PC-9 (cell line): ENCODE measurements around the gene AKR1E2. TPM values are rescaled to one million over a fixed set of nuclear protein-coding genes. Genes with fewer than 3 reads are reported as not detected.

Experiments used
- BruUV-seq: library from RNA; stranded (reverse); fragments of 400-500 nt; replicated peaks from 2 replicates; lab custom pipeline; 2021; lab: Mats Ljungman, UMichigan
- CTCF ChIA-PET: fragments of 300-600 bp; sonication (Branson Sonifier 250); formaldehyde crosslinking; loops from one replicate; lab custom pipeline; 2022; ENCODE audit warnings: antibody characterized with exemption; lab: Charles Lee
- POLR2A ChIA-PET: fragments of 300-600 bp; sonication (Branson Sonifier 250); formaldehyde crosslinking; loops from one replicate; lab custom pipeline; 2022; ENCODE audit warnings: antibody characterized with exemption; ENCODE audit not compliant: unreplicated experiment; lab: Charles Lee
- DNase-seq, 2 experiments: peaks; one replicate each; pipeline versions ENCODE4 v3.0.0 to v3.0.0-alpha.2; 2015 to 2022; ENCODE audit warnings: mixed read lengths in 1 of 2
- H2AFZ ChIP-seq: fragments of 200-600 bp; sonication (generic); 2 replicates; pipeline ENCODE4 v1.8.1; 2017; ENCODE audit warnings: antibody characterized with exemption
- H3F3A ChIP-seq: fragments of 200-600 bp; sonication (generic); 2 replicates; pipeline ENCODE4 v1.8.1; 2017; ENCODE audit warnings: antibody characterized with exemption, mild to moderate bottlenecking, low read depth; ENCODE audit not compliant: insufficient read depth
- H3K27ac ChIP-seq: fragments of 200-600 bp; sonication (generic); 2 replicates; pipeline ENCODE4 v1.6.1; 2016; ENCODE audit warnings: mixed run types
- H3K27me3 ChIP-seq: fragments of 200-600 bp; sonication (generic); 2 replicates; pipeline ENCODE4 v1.6.1; 2016; ENCODE audit warnings: low read depth, mixed run types; ENCODE audit not compliant: insufficient read depth
- H3K36me3 ChIP-seq: fragments of 200-600 bp; sonication (generic); 2 replicates; pipeline ENCODE4 v1.6.1; 2016; ENCODE audit warnings: low read depth, mixed run types
- H3K4me1 ChIP-seq: fragments of 200-600 bp; sonication (generic); replicated peaks from 2 replicates; pipeline ENCODE4 v1.6.1; 2016; ENCODE audit warnings: mixed run types; ENCODE audit not compliant: insufficient read depth
- H3K4me2 ChIP-seq: fragments of 200-600 bp; sonication (generic); 2 replicates; pipeline ENCODE4 v1.6.1; 2017; ENCODE audit warnings: mixed run types
- H3K4me3 ChIP-seq: fragments of 200-600 bp; sonication (generic); 2 replicates; pipeline ENCODE4 v1.6.1; 2016; ENCODE audit warnings: mixed run types
- H3K79me2 ChIP-seq: fragments of 200-600 bp; sonication (generic); 2 replicates; pipeline ENCODE4 v1.6.1; 2017; ENCODE audit warnings: low read depth, mixed run types
- H3K9me2 ChIP-seq: fragments of 200-600 bp; sonication (generic); 2 replicates; pipeline ENCODE4 v1.8.1; 2017; ENCODE audit warnings: mild to moderate bottlenecking; ENCODE audit not compliant: insufficient read depth
- H3K9me3 ChIP-seq: fragments of 200-600 bp; sonication (generic); 2 replicates; pipeline ENCODE4 v1.8.1; 2016; ENCODE audit warnings: low read depth; ENCODE audit not compliant: insufficient read depth
- H4K20me1 ChIP-seq: fragments of 200-600 bp; sonication (generic); 2 replicates; pipeline ENCODE4 v1.8.1; 2017; ENCODE audit not compliant: insufficient read depth
- CTCF ChIP-seq: fragments of 200-600 bp; sonication (generic); conservative IDR thresholded peaks from 2 replicates; pipeline ENCODE4 v1.6.1; 2017; ENCODE audit warnings: mixed run types, antibody characterized with exemption, mild to moderate bottlenecking, moderate library complexity
- EZH2 ChIP-seq: fragments of 200-600 bp; sonication (generic); IDR thresholded peaks from 2 replicates; pipeline ENCODE4 v1.8.0; 2017; ENCODE audit warnings: antibody characterized with exemption, low read depth
- intact Hi-C: fragments of 100-400 bp; cut with micrococcal nuclease; formaldehyde crosslinking; loops from one replicate; pipeline ENCODE4 v1.10.0; 2022; ENCODE audit not compliant: unreplicated experiment
- total RNA-seq: library from RNA; stranded (reverse); gene quantifications from 2 replicates; pipeline ENCODE4 v1.2.3, GENCODE V29; 2021

Gene AKR1E2
- total RNA-seq, 1 experiment from 2014 or later = 1.9 TPM

- H4K20me1 ChIP-seq = no peaks in the 10 kb centered on the region
- H3K4me2 ChIP-seq = no peak overlapping the region
- H2AFZ ChIP-seq = no peak overlapping the region
- no TSS peak for BruUV-seq
- peaks cover 5% of the 10 kb centered on the region; the same call in 1 of the 2 replicates for H3K9me3 ChIP-seq
- H3K4me1 ChIP-seq = no peaks in the 10 kb centered on the region
- H3K36me3 ChIP-seq = no peaks in the 10 kb centered on the region
- no peaks in the 10 kb centered on the region for H3K79me2 ChIP-seq
- H3F3A ChIP-seq = no peaks in the 10 kb centered on the region
- H3K9me2 ChIP-seq = no peaks in the 10 kb centered on the region
- TF ChIP-seq CTCF (no peak), EZH2 (no peak)
- POLR2A ChIA-PET = no interaction called here
- intact Hi-C loops = no loop called here
- no peak for DNase-seq
- CTCF ChIA-PET = no interaction called here
- no peaks in the 10 kb centered on the region for H3K27me3 ChIP-seq
- no peak overlapping the region for H3K4me3 ChIP-seq
- H3K27ac ChIP-seq = no peak overlapping the region
Observed at GRCh38 chr10:4784667-4785333, 41.2 kb upstream of the AKR1E2 start.

DNA sequence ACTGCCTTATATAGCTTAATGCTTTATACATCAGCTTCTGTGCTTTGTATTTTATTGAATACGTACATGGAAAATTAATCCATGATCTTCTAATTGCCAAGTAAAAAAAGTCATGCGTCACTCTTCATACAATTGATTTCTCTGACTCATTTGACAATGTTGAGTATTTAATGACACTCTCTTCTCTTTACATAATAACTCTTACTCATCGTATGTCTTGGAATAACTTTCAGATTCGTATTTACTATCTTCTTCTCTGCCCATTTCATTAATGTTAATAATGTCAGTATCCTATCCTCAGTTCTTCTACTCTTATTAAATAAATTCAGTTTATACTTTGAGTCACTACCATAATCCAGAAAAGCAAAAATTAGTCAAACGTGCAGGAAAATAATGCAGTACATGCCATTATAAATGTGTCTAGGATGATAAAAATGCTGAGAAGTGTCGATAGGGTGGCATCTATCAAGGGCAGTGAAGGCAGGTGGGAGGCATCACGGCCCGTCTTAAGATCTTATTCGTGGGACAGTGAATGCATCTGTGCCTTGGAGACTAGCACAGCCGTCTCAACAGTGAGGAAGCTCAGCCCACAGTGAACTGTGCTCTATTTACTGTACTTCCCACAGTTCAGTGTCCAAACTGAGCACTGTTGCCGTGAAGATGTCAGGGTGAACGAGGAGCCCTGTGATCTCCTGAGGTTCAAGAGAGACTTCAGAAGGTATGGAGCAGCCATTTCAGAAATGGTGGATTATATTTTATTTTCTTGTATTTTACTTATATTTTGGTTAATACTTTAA, 39.8 kb upstream of the AKR1E2 start:
- no TSS peak for BruUV-seq
- H3K79me2 ChIP-seq = no peaks in the 10 kb centered on the region
- TF ChIP-seq CTCF (no peak), EZH2 (no peak)

GRCh38 chr10:4790045-4790444, 36.0 kb upstream of the AKR1E2 start:
- Histone ChIP-seq H3K27me3 (no peaks in the 10 kb centered on the region), H3K27ac (no peak overlapping the region), H2AFZ (no peak overlapping the region), H3K4me3 (no peak overlapping the region), H3K9me2 (no peaks in the 10 kb centered on the region), H3K9me3 (peaks cover 5% of the 10 kb centered on the region; the same call in 1 of the 2 replicates), H3K79me2 (no peaks in the 10 kb centered on the region), H3F3A (no peaks in the 10 kb centered on the region), H3K4me2 (no peak overlapping the region), H3K36me3 (no peaks in the 10 kb centered on the region), H4K20me1 (no peaks in the 10 kb centered on the region), H3K4me1 (no peaks in the 10 kb centered on the region)
- TF ChIP-seq EZH2 (no peak), CTCF (no peak)
- intact Hi-C loops = no loop called here
- DNase-seq = no peak
- BruUV-seq = no TSS peak
- CTCF ChIA-PET = no interaction called here
- POLR2A ChIA-PET = interaction anchor here (0.6 to 0.7 kb wide), 2 partner anchors 980 to 1169 kb away, joined by 5 to 22 read pairs; no protein-coding TSS in a partner anchor

More for the DNA sequence above, 39.8 kb upstream of the AKR1E2 start:
- no peak overlapping the region for H3K4me3 ChIP-seq
- no peaks in the 10 kb centered on the region for H3F3A ChIP-seq
- H3K4me2 ChIP-seq = no peak overlapping the region
- ChIA-PET POLR2A (interaction anchor here (0.5 kb wide), 1 partner anchor 1358 kb away, joined by 3 read pairs; no protein-coding TSS in a partner anchor), CTCF (no interaction called here)
- no peaks in the 10 kb centered on the region for H4K20me1 ChIP-seq
- DNase-seq = no peak
- H3K27ac ChIP-seq = no peak overlapping the region
- H2AFZ ChIP-seq = no peak overlapping the region
- no peaks in the 10 kb centered on the region for H3K9me2 ChIP-seq
- H3K9me3 ChIP-seq = peaks cover 5% of the 10 kb centered on the region; the same call in 1 of the 2 replicates
- H3K27me3 ChIP-seq = no peaks in the 10 kb centered on the region
- intact Hi-C loops = no loop called here
- H3K4me1 ChIP-seq = no peaks in the 10 kb centered on the region
- no peaks in the 10 kb centered on the region for H3K36me3 ChIP-seq
